ENCODE results near the gene GPR55. TPM values are rescaled to one million over a fixed set of nuclear protein-coding genes. Genes with fewer than 3 reads are reported as not detected.

GPR55 gene
- total RNA-seq, 1 experiment from 2014 or later, result not detected

DNA sequence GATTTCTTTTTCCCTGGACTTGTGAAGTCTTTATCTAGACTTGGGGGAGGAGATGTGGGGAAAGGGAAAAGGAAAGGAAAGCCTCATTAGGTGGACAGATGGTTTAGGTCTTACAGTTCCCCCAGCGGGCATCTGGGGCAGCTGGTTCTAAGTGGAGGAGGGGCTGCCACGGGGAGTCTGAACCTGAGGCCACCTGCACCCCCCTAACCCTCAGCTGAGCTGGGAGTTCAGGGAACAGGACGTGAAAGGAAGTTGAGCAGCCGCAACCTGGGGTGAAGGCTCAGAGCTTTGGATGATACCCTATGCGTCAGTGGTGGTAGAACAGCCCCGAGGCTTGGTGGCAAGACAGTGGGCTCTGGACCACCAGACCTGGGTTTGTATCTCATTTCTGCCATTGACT is 33.5 kb downstream of the GPR55 start:
- no peak for TF ChIP-seq EZH2 (IDR thresholded peaks at IDR 0.05; ENCODE audit: low read depth)
- TF ChIP-seq, protein P1, sequence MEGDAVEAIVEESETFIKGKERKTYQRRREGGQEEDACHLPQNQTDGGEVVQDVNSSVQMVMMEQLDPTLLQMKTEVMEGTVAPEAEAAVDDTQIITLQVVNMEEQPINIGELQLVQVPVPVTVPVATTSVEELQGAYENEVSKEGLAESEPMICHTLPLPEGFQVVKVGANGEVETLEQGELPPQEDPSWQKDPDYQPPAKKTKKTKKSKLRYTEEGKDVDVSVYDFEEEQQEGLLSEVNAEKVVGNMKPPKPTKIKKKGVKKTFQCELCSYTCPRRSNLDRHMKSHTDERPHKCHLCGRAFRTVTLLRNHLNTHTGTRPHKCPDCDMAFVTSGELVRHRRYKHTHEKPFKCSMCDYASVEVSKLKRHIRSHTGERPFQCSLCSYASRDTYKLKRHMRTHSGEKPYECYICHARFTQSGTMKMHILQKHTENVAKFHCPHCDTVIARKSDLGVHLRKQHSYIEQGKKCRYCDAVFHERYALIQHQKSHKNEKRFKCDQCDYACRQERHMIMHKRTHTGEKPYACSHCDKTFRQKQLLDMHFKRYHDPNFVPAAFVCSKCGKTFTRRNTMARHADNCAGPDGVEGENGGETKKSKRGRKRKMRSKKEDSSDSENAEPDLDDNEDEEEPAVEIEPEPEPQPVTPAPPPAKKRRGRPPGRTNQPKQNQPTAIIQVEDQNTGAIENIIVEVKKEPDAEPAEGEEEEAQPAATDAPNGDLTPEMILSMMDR (conservative IDR thresholded peaks at IDR 0.05), result no peak
- H2AFZ ChIP-seq, result no peak overlapping the region
- no peak overlapping the region for H3K27ac ChIP-seq
- intact Hi-C loops (cut with micrococcal nuclease; ENCODE audit: unreplicated experiment), result no loop called here
- CTCF ChIA-PET, result no interaction called here
- no peak for DNase-seq
- H3K4me3 ChIP-seq, result no peak overlapping the region
- H3K4me1 ChIP-seq (replicated peaks; ENCODE audit: insufficient read depth), result peaks cover 9% of the 10 kb centered on the region; the same call in 1 of the 2 replicates
- H3K27me3 ChIP-seq (ENCODE audit: insufficient read depth, low read depth), result peaks cover 4% of the 10 kb centered on the region
- no peak overlapping the region for H3K4me2 ChIP-seq
- H3K36me3 ChIP-seq (ENCODE audit: low read depth), result no peaks in the 10 kb centered on the region
- H3K9me3 ChIP-seq (ENCODE audit: insufficient read depth, low read depth), result no peaks in the 10 kb centered on the region
- POLR2A ChIA-PET (ENCODE audit: unreplicated experiment), result no interaction called here
- H3K79me2 ChIP-seq (ENCODE audit: low read depth), result no peaks in the 10 kb centered on the region
- no TSS peak for BruUV-seq (replicated peaks)
- no peaks in the 10 kb centered on the region for H3F3A ChIP-seq (ENCODE audit: insufficient read depth, low read depth)
- H3K9me2 ChIP-seq (ENCODE audit: insufficient read depth), result no peaks in the 10 kb centered on the region
- H4K20me1 ChIP-seq (ENCODE audit: insufficient read depth), result no peaks in the 10 kb centered on the region

DNA sequence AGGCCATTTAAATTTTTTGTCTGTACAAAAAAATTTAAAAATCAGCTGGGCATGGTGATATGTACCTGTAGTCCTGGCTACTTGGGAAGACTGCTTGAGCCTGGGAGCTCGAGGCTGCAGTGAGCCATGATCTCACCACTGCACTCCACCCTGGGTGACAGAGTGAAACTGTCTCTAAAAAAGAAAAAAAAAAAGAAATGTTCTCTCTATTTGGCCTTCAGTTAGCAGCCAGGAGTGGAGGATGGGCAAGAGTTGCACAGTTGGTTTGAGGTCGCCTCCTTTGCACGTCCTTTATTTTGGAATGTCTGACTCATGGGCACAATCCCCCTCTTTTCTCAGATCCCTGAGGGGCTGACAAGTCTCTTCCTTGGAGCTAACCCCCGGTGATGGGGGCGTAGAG is 34.0 kb downstream of the GPR55 start:
- ChIA-PET POLR2A (ENCODE audit: unreplicated experiment) (no interaction called here), CTCF (no interaction called here)
- Histone ChIP-seq H3K36me3 (ENCODE audit: low read depth) (no peaks in the 10 kb centered on the region), H3K4me1 (replicated peaks; ENCODE audit: insufficient read depth) (peaks cover 8% of the 10 kb centered on the region; the same call in 1 of the 2 replicates), H4K20me1 (ENCODE audit: insufficient read depth) (no peaks in the 10 kb centered on the region), H3K4me2 (no peak overlapping the region), H3K27ac (no peak overlapping the region), H3K79me2 (ENCODE audit: low read depth) (no peaks in the 10 kb centered on the region), H3K4me3 (no peak overlapping the region), H3K9me2 (ENCODE audit: insufficient read depth) (no peaks in the 10 kb centered on the region), H3K27me3 (ENCODE audit: insufficient read depth, low read depth) (peaks cover 4% of the 10 kb centered on the region), H3K9me3 (ENCODE audit: insufficient read depth, low read depth) (no peaks in the 10 kb centered on the region), H2AFZ (no peak overlapping the region), H3F3A (ENCODE audit: insufficient read depth, low read depth) (no peaks in the 10 kb centered on the region)
- BruUV-seq (replicated peaks), result no TSS peak
- intact Hi-C loops (cut with micrococcal nuclease; ENCODE audit: unreplicated experiment), result no loop called here
- TF ChIP-seq, protein P1 (conservative IDR thresholded peaks at IDR 0.05), result no peak
- no peak for TF ChIP-seq EZH2 (IDR thresholded peaks at IDR 0.05; ENCODE audit: low read depth)
- DNase-seq, result no peak

DNA sequence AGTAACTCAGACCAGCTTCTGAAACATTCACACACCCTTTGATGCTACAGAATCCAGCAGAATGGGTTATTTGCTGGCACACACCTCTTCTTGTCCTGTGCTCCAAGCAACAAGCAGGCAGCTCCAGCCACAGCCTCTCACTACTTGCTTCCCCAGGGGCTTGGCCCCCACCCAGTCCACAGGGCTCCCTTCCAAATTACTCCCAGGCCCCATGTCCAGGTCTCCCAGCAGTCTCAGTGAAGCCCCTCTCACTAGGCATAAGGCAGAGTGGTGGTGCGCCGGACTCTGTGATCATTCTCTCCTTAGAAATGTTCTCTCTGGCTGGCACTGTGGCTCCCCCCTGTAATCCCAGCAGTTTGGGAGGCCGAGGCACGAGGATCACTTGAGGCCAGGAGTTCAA is 34.4 kb downstream of the GPR55 start:
- H2AFZ ChIP-seq, result no peak overlapping the region
- peaks cover 4% of the 10 kb centered on the region for H3K27me3 ChIP-seq (ENCODE audit: insufficient read depth, low read depth)
- intact Hi-C loops (cut with micrococcal nuclease; ENCODE audit: unreplicated experiment), result no loop called here
- peaks cover 4% of the 10 kb centered on the region; the same call in 1 of the 2 replicates for H3K4me1 ChIP-seq (replicated peaks; ENCODE audit: insufficient read depth)
- no peak for DNase-seq
- no peaks in the 10 kb centered on the region for H3F3A ChIP-seq (ENCODE audit: insufficient read depth, low read depth)
- ChIA-PET CTCF (no interaction called here), POLR2A (ENCODE audit: unreplicated experiment) (no interaction called here)
- no peaks in the 10 kb centered on the region for H3K79me2 ChIP-seq (ENCODE audit: low read depth)
- TF ChIP-seq, protein P1 (conservative IDR thresholded peaks at IDR 0.05), result no peak
- no peak for TF ChIP-seq EZH2 (IDR thresholded peaks at IDR 0.05; ENCODE audit: low read depth)
- H3K4me3 ChIP-seq, result no peak overlapping the region
- H3K9me2 ChIP-seq (ENCODE audit: insufficient read depth), result no peaks in the 10 kb centered on the region
- H3K27ac ChIP-seq, result no peak overlapping the region
- H3K9me3 ChIP-seq (ENCODE audit: insufficient read depth, low read depth), result no peaks in the 10 kb centered on the region
- H3K4me2 ChIP-seq, result no peak overlapping the region
- H3K36me3 ChIP-seq (ENCODE audit: low read depth), result no peaks in the 10 kb centered on the region
- no TSS peak for BruUV-seq (replicated peaks)
- H4K20me1 ChIP-seq (ENCODE audit: insufficient read depth), result no peaks in the 10 kb centered on the region

Data from PC-9 (cell line).